ENCODE results near the gene MAPRE2. TPM values are rescaled to one million over a fixed set of nuclear protein-coding genes. Genes with fewer than 3 reads are reported as not detected.

Gene MAPRE2
- total RNA-seq, 1 experiment from 2014 or later, result 29.4 TPM

- no peak for DNase-seq
- no peaks in the 10 kb centered on the region for H4K20me1 ChIP-seq (ENCODE audit: control insufficient read depth, insufficient read depth, insufficient read length)
- no peak overlapping the region for H4K5ac ChIP-seq (ENCODE audit: insufficient read length, low read depth, low read length)
- no peak overlapping the region for H3K27ac ChIP-seq (ENCODE audit: insufficient read length, low read depth, low read length)
- no peak overlapping the region for H2AFZ ChIP-seq (ENCODE audit: low read length)
- no peaks in the 10 kb centered on the region for H3K79me1 ChIP-seq (ENCODE audit: insufficient read depth, low read depth, low read length, poor library complexity, severe bottlenecking)
- no peak overlapping the region for H3K56ac ChIP-seq (ENCODE audit: insufficient read length, low read depth, low read length)
- Mint-ChIP-seq H3K36me3 (ENCODE audit: insufficient read depth in 1 of 3, low read depth in 3 of 3) (no peaks in the 10 kb centered on the region), H3K9me3 (no peaks in the 10 kb centered on the region), H3K4me1 (no peaks in the 10 kb centered on the region), H3K27me3 (ENCODE audit: low read depth) (no peaks in the 10 kb centered on the region), H3K4me3 (no peak overlapping the region), H3K27ac (no peak overlapping the region)
- no peak overlapping the region for H3K18ac ChIP-seq (ENCODE audit: insufficient read length, low read depth, low read length)
- H2BK20ac ChIP-seq (ENCODE audit: low read depth, low read length, poor library complexity, severe bottlenecking), result no peak overlapping the region
- H3K23ac ChIP-seq (ENCODE audit: insufficient read length, low read depth, low read length), result no peak overlapping the region
- H3K27me3 ChIP-seq (ENCODE audit: insufficient read depth, low read length), result no peaks in the 10 kb centered on the region
- no peaks in the 10 kb centered on the region for H3K23me2 ChIP-seq (ENCODE audit: insufficient read length, low read depth, low read length, poor library complexity, severe bottlenecking)
- no peak overlapping the region for H3K4me2 ChIP-seq (ENCODE audit: insufficient read depth, insufficient read length, low read length)
- no peak overlapping the region for H4K91ac ChIP-seq (ENCODE audit: insufficient read length, low read depth, low read length)
- no peak overlapping the region for H2BK15ac ChIP-seq (ENCODE audit: low read depth, low read length)
- H3K9ac ChIP-seq (ENCODE audit: extremely low read depth, insufficient read length, low read length), result no peak overlapping the region
- H2AK5ac ChIP-seq (ENCODE audit: insufficient read length, low read length), result no peak overlapping the region
- no peaks in the 10 kb centered on the region for H3K79me2 ChIP-seq (ENCODE audit: insufficient read depth, low read length)
- no peak overlapping the region for H4K8ac ChIP-seq (replicated peaks; ENCODE audit: insufficient read length, low read depth, low read length)
- TF ChIP-seq, protein P1, sequence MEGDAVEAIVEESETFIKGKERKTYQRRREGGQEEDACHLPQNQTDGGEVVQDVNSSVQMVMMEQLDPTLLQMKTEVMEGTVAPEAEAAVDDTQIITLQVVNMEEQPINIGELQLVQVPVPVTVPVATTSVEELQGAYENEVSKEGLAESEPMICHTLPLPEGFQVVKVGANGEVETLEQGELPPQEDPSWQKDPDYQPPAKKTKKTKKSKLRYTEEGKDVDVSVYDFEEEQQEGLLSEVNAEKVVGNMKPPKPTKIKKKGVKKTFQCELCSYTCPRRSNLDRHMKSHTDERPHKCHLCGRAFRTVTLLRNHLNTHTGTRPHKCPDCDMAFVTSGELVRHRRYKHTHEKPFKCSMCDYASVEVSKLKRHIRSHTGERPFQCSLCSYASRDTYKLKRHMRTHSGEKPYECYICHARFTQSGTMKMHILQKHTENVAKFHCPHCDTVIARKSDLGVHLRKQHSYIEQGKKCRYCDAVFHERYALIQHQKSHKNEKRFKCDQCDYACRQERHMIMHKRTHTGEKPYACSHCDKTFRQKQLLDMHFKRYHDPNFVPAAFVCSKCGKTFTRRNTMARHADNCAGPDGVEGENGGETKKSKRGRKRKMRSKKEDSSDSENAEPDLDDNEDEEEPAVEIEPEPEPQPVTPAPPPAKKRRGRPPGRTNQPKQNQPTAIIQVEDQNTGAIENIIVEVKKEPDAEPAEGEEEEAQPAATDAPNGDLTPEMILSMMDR (conservative IDR thresholded peaks at IDR 0.05), result no peak
- no peaks in the 10 kb centered on the region for H3K9me3 ChIP-seq (ENCODE audit: control insufficient read depth, low read depth, low read length)
- H3K4ac ChIP-seq (ENCODE audit: low read depth, low read length), result no peak overlapping the region
- H2BK5ac ChIP-seq (ENCODE audit: insufficient read length, low read length), result no peak overlapping the region
- H3T11ph ChIP-seq (ENCODE audit: low read length), result no peak overlapping the region
- H2BK120ac ChIP-seq (ENCODE audit: low read depth, low read length, poor library complexity, severe bottlenecking), result no peak overlapping the region
- no peaks in the 10 kb centered on the region for H3K4me1 ChIP-seq (ENCODE audit: insufficient read depth, low read length)
- WGBS (ENCODE audit: extremely low coverage, insufficient read length, low lambda C conversion rate), result no CpG with 5 or more reads among the region's 3 CpGs
- no peak overlapping the region for H3K14ac ChIP-seq (ENCODE audit: insufficient read depth, low read length)
- no peak overlapping the region for H2BK12ac ChIP-seq (ENCODE audit: insufficient read length, low read depth, low read length)
These were observed 47.7 kb downstream of the MAPRE2 start for GRCh38 chr18:35088921-35089320.

Measured in H9 (cell line).